Upper lobe of right lung (tissue), 1 donor: ENCODE data around the gene SLC4A5. TPM values are rescaled to one million over a fixed set of nuclear protein-coding genes. Genes with fewer than 3 reads are reported as not detected.
A peak's percentile ranks its signal among the peaks of the same experiment; 100 is the strongest.

Experiments used
- ATAC-seq: fragments of 200-7000 bp; cut with Tn5 transposase; one replicate; pipeline ENCODE4 v1.9.1; 2020; ENCODE audit warnings: mild to moderate bottlenecking, moderate library complexity
- DNase-seq: peaks from one replicate; pipeline ENCODE4 v3.0.0-alpha.2; 2020
- H3K27ac ChIP-seq: fragments of 200-600 bp; one replicate; pipeline ENCODE4 v1.8.0; 2022
- H3K27me3 ChIP-seq: fragments of 200-600 bp; one replicate; pipeline ENCODE4 v1.8.0; 2022; ENCODE audit warnings: mild to moderate bottlenecking
- H3K36me3 ChIP-seq: fragments of 200-600 bp; one replicate; pipeline ENCODE4 v1.8.0; 2022
- H3K4me1 ChIP-seq: fragments of 200-600 bp; one replicate; pipeline ENCODE4 v1.8.0; 2022
- H3K4me3 ChIP-seq: fragments of 200-600 bp; one replicate; pipeline ENCODE4 v1.8.0; 2022; ENCODE audit warnings: mild to moderate bottlenecking
- H3K9me3 ChIP-seq: fragments of 200-600 bp; one replicate; pipeline ENCODE4 v1.8.0; 2022
- CTCF ChIP-seq: fragments of 200-600 bp; IDR thresholded peaks from one replicate; pipeline ENCODE4 v1.8.0; 2022; ENCODE audit warnings: antibody characterized with exemption
- intact Hi-C: fragments of 100-400 bp; cut with DNase I; formaldehyde crosslinking; loops from one replicate; pipeline ENCODE4 v1.11.0; 2022
- total RNA-seq: library from RNA; stranded (reverse); fragmentation: NEBNext Ultra II Directional; extraction: Animal tissue kit (Norgen Biotek cat#: 25700); gene quantifications from one replicate; pipeline ENCODE4 v1.2.1, GENCODE V29; 2021
- donor health status: DM: no; HTN: yes; CAD: no; lungs with severe emphysema.

SLC4A5 gene
- total RNA-seq, 1 donor from 2014 or later: 3.2 TPM

GRCh38 chr2:74267068-74267467, 76.1 kb downstream of the SLC4A5 start:
- Histone ChIP-seq H3K4me1 (no peaks in the 10 kb centered on the region), H3K27ac (no peak overlapping the region), H3K9me3 (no peaks in the 10 kb centered on the region), H3K27me3 (no peaks in the 10 kb centered on the region), H3K4me3 (no peak overlapping the region), H3K36me3 (no peaks in the 10 kb centered on the region)
- DNase-seq: no peak
- peak; percentile 80 for ATAC-seq
- peak; percentile 49 for TF ChIP-seq CTCF
- intact Hi-C loops: no loop called here

GRCh38 chr2:74264281-74264680, 78.9 kb downstream of the SLC4A5 start:
- Histone ChIP-seq H3K4me3 (no peak overlapping the region), H3K27me3 (no peaks in the 10 kb centered on the region), H3K36me3 (no peaks in the 10 kb centered on the region), H3K9me3 (no peaks in the 10 kb centered on the region), H3K27ac (no peak overlapping the region), H3K4me1 (no peaks in the 10 kb centered on the region)
- ATAC-seq (no peak), DNase-seq (no peak)
- intact Hi-C loops: no loop called here
- TF ChIP-seq CTCF: no peak

- intact Hi-C loops: no loop called here
- H3K27ac ChIP-seq: no peak overlapping the region
- TF ChIP-seq CTCF: no peak
These were observed 80.5 kb downstream of the SLC4A5 start for GRCh38 chr2:74262681-74263080.

GRCh38 chr2:74261204-74261864, 81.9 kb downstream of the SLC4A5 start:
- Histone ChIP-seq H3K9me3 (no peaks in the 10 kb centered on the region), H3K27ac (no peak overlapping the region), H3K36me3 (no peaks in the 10 kb centered on the region), H3K27me3 (no peaks in the 10 kb centered on the region), H3K4me1 (no peaks in the 10 kb centered on the region), H3K4me3 (no peak overlapping the region)
- peak; percentile 22 for TF ChIP-seq CTCF
- DNase-seq (no peak), ATAC-seq (no peak)
- intact Hi-C loops: no loop called here

More at GRCh38 chr2:74262681-74263080, 80.5 kb downstream of the SLC4A5 start:
- no peaks in the 10 kb centered on the region for H3K4me1 ChIP-seq
- no peak overlapping the region for H3K4me3 ChIP-seq
- no peaks in the 10 kb centered on the region for H3K27me3 ChIP-seq
- DNase-seq: no peak
- ATAC-seq: no peak
- H3K36me3 ChIP-seq: no peaks in the 10 kb centered on the region
- no peaks in the 10 kb centered on the region for H3K9me3 ChIP-seq

GRCh38 chr2:74260495-74260894, 82.7 kb downstream of the SLC4A5 start:
- ATAC-seq (no peak), DNase-seq (no peak)
- no peaks in the 10 kb centered on the region for H3K4me1 ChIP-seq
- no peaks in the 10 kb centered on the region for H3K27me3 ChIP-seq
- H3K4me3 ChIP-seq: no peak overlapping the region
- no peak overlapping the region for H3K27ac ChIP-seq
- TF ChIP-seq CTCF: no peak
- no peaks in the 10 kb centered on the region for H3K9me3 ChIP-seq
- intact Hi-C loops: no loop called here
- no peaks in the 10 kb centered on the region for H3K36me3 ChIP-seq

DNA sequence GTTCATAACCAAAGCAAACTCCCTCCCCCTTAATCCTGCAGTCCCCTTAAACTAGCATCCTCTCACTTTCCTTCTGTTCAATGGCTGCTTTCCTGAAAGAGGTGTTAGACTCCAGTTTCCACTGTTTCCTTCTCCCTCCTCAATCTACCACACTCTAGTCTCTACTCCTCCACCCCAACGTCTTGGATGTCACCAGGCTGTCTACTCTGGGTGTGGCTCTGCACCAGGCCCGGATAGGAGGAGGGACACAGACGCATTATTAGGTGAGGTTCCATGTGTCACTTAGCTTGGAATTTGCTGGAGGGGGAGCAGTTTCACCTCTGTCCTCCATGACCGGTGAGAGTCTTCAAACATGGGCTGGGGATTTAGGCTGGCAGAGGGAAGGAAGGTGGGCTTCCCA, 83.5 kb downstream of the SLC4A5 start:
- Histone ChIP-seq H3K27ac (no peak overlapping the region), H3K4me3 (no peak overlapping the region), H3K4me1 (no peaks in the 10 kb centered on the region), H3K36me3 (no peaks in the 10 kb centered on the region), H3K27me3 (no peaks in the 10 kb centered on the region), H3K9me3 (no peaks in the 10 kb centered on the region)
- ATAC-seq: no peak
- TF ChIP-seq CTCF: no peak
- no peak for DNase-seq
- intact Hi-C loops: no loop called here
